Measurements from ENCODE around the gene TTC28. TPM values are rescaled to one million over a fixed set of nuclear protein-coding genes. Genes with fewer than 3 reads are reported as not detected.

The TTC28 gene
- total and polyA plus RNA-seq, 2 donors (not counting 3 experiments of a cell fraction or from before 2014, with no cell fraction given), result 16.5 to 51.1 TPM

DNA sequence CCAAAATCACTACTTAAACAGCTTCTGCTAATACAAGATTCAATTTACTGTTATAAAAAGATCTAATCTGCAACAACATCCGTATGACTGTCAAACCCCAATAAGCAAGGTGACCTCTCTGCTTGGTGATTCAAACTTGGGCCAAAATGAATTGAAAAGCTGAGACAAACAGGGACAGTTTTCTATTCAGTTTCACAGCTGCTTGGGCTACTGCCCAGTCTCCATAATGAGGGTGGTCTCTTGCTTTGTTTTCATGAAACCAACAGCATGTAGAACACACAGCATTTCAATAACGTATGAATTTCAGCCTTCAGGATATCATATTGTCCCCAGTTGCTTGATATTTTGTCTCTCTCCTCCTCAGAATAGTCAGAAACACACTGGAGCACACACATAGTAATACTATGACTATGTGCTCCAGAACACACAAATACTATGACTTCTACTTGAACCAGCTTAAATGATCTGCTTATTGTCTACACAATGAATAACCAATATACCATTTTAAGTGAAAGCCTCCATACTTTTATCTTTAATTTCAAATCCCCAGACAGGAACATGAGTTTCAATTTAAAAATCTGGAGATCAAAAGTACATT is 285.0 kb downstream of the TTC28 start:
- Histone ChIP-seq H2AFZ (ENCODE audit: low read depth, low read length) (no peak overlapping the region), H3K27me3 (ENCODE audit: control insufficient read depth in 2 of 2, insufficient read depth in 2 of 2, low read length in 2 of 2) (no peaks in the 10 kb centered on the region), H3K27ac (ENCODE audit: insufficient read depth, low read depth, low read length) (no peak overlapping the region), H3K9ac (replicated peaks; ENCODE audit: extremely low read depth, insufficient read depth, low read length) (no peak overlapping the region), H3K9me1 (replicated peaks; ENCODE audit: control insufficient read depth, extremely low read depth, insufficient read depth, low read length) (no peaks in the 10 kb centered on the region), H3K4me1 (ENCODE audit: control insufficient read depth, extremely low read depth, insufficient read depth, low read length) (peaks cover 7% of the 10 kb centered on the region), H3K9me3 (replicated peaks; ENCODE audit: control insufficient read depth, insufficient read depth, low read length) (no peaks in the 10 kb centered on the region), H3K36me3 (ENCODE audit: control insufficient read depth in 2 of 2, extremely low read depth in 1 of 2, insufficient read depth in 2 of 2, low read length in 2 of 2) (no peaks in the 10 kb centered on the region), H3K4me2 (ENCODE audit: insufficient read depth, low read length) (no peak overlapping the region), H3K4me3 (replicated peaks in 1 of 3; ENCODE audit: insufficient read depth in 1 of 3, low read depth in 1 of 3, low read length in 3 of 3) (no peak overlapping the region), H3K79me2 (ENCODE audit: control insufficient read depth, insufficient read depth, low read length) (no peaks in the 10 kb centered on the region), H4K20me1 (replicated peaks; ENCODE audit: control insufficient read depth, extremely low read depth, insufficient read depth, low read length) (peaks cover 3% of the 10 kb centered on the region)
- ChIA-PET CTCF (no interaction called here), POLR2A (no interaction called here)
- dilution Hi-C loops (cut with MboI; ENCODE audit: extremely low pct_ligation_motif_present, low sequenced_read_pairs), result no loop called here
- DNase-seq (ENCODE audit: low read depth, low spot score), result peak; percentile 39
- FAIRE-seq, result no peak
- intact Hi-C loops (cut with micrococcal nuclease), result no loop called here
- no peak for TF ChIP-seq FOS (IDR thresholded peaks at IDR 0.05; ENCODE audit: borderline replicate concordance, insufficient read depth, low read length)
- no peak for TF ChIP-seq MAX (IDR thresholded peaks at IDR 0.05; ENCODE audit: insufficient read depth, insufficient read length)
- no peak for TF ChIP-seq EZH2 (IDR thresholded peaks at IDR 0.05; ENCODE audit: borderline replicate concordance, low read depth, low read length, severe bottlenecking)
- no peak for TF ChIP-seq JUN (IDR thresholded peaks at IDR 0.05; ENCODE audit: borderline replicate concordance, insufficient read depth, insufficient read length, low read depth)
- TF ChIP-seq CTCF (IDR thresholded peaks at IDR 0.05; ENCODE audit: extremely low read depth in 1 of 2, insufficient read depth in 1 of 2, low read depth in 1 of 2, low read length in 2 of 2), result no peak
- no peak for TF ChIP-seq GATA2 (IDR thresholded peaks at IDR 0.05; ENCODE audit: insufficient read depth, insufficient read length, low read depth, low read length)
- TF ChIP-seq MYC (IDR thresholded peaks at IDR 0.05; ENCODE audit: low read depth, low read length), result no peak
- no peak for TF ChIP-seq POLR2A (IDR thresholded peaks at IDR 0.05; ENCODE audit: low read depth, low read length)
- BruUV-seq (replicated peaks), result no TSS peak

All from endothelial cell of umbilical vein (primary cell).